SK-N-SH (cell line): ENCODE results near the gene PLAU.

Experiments
- FOXM1 ChIP-seq: IDR thresholded peaks from 2 replicates; pipeline ENCODE4 v1.4.0; 2012; ENCODE audit warnings: low read depth, mild to moderate bottlenecking
- SMC3 ChIP-seq: IDR thresholded peaks from 2 replicates; pipeline ENCODE4 v1.6.1; 2012; ENCODE audit warnings: low read depth, low read length, improper control_type of control experiment
- TF ChIP-seq, protein P1 (sequence below): fragments of 200-600 bp; sonication (generic); IDR thresholded peaks from 2 replicates; pipeline ENCODE4 v1.6.1; 2017; ENCODE audit warnings: antibody characterized with exemption, mild to moderate bottlenecking, moderate library complexity

DNA sequence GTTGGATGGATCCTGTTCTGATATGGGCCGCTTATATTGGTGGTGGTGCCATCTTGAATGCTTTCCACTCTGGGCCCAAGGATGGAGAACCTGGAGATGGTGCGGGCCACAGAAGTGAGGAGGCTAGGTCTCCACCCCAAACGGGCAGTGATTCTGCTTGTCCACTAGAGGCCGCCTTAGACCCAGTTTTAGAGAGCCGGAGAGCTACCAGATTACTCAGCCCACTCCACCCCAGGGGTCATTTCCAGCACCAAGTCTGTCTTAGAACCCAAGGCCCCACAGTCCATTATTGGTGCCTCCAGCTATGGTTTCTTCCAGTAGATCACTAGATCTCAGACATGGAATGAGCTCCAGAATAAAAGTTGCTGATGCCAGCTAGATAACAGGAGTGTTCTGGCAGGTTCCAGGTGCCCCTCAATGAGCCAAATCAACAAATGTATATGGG, 24.8 kb upstream of the PLAU start:
- no peak for TF ChIP-seq FOXM1
- TF ChIP-seq, protein P1, sequence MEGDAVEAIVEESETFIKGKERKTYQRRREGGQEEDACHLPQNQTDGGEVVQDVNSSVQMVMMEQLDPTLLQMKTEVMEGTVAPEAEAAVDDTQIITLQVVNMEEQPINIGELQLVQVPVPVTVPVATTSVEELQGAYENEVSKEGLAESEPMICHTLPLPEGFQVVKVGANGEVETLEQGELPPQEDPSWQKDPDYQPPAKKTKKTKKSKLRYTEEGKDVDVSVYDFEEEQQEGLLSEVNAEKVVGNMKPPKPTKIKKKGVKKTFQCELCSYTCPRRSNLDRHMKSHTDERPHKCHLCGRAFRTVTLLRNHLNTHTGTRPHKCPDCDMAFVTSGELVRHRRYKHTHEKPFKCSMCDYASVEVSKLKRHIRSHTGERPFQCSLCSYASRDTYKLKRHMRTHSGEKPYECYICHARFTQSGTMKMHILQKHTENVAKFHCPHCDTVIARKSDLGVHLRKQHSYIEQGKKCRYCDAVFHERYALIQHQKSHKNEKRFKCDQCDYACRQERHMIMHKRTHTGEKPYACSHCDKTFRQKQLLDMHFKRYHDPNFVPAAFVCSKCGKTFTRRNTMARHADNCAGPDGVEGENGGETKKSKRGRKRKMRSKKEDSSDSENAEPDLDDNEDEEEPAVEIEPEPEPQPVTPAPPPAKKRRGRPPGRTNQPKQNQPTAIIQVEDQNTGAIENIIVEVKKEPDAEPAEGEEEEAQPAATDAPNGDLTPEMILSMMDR = peak; percentile 90
- TF ChIP-seq SMC3 = peak; percentile 96
